Mucosa of descending colon (tissue), 3 donors: ENCODE results near the gene MTFMT. TPM values are rescaled to one million over a fixed set of nuclear protein-coding genes. Genes with fewer than 3 reads are reported as not detected.
"Not testable (repeated sequence)": the region's sequence is repeated elsewhere in the genome, so short reads cannot be mapped to it uniquely, and the experiment has no call there.

Source experiments
- ATAC-seq: fragments of 200-7000 bp; cut with Tn5 transposase; one replicate; pipeline ENCODE4 v1.9.1; 2020; ENCODE audit warnings: mild to moderate bottlenecking, moderate library complexity
- DNase-seq, 3 donors: peaks; one replicate each; pipeline ENCODE4 v3.0.0-alpha.2; 2020
- H3K36me3 ChIP-seq: fragments of 200-600 bp; one replicate; pipeline ENCODE4 v1.8.0; 2021; ENCODE audit warnings: low read depth, mild to moderate bottlenecking
- H3K4me1 ChIP-seq: fragments of 200-600 bp; one replicate; pipeline ENCODE4 v1.8.0; 2021; ENCODE audit warnings: low read depth, mild to moderate bottlenecking
- H3K4me3 ChIP-seq: fragments of 200-600 bp; one replicate; pipeline ENCODE4 v1.8.0; 2021; ENCODE audit warnings: mild to moderate bottlenecking
- H3K9me3 ChIP-seq: fragments of 200-600 bp; one replicate; pipeline ENCODE4 v1.8.0; 2021; ENCODE audit warnings: mild to moderate bottlenecking
- CTCF ChIP-seq: fragments of 200-600 bp; IDR thresholded peaks from one replicate; pipeline ENCODE4 v1.8.0; 2022; ENCODE audit warnings: antibody characterized with exemption, mild to moderate bottlenecking
- intact Hi-C, 2 donors: fragments of 100-400 bp; cut with DNase I in 1 of 2; cut with micrococcal nuclease in 1 of 2; formaldehyde crosslinking; loops; one replicate each; pipeline versions ENCODE4 v1.11.0 to v1.11.1; 2022; cut with DNase I, micrococcal nuclease
- long read RNA-seq, 2 donors: library from polyadenylated mRNA; unstranded; transcript quantifications; one replicate each; pipeline ENCODE4 v2.0.0, GENCODE V29; 2019 to 2021
- total RNA-seq, 3 donors: library from RNA; stranded (reverse); fragmentation: NEBNext Ultra II Directional in 2 of 3; extraction: Animal tissue kit (Norgen Biotek cat#: 25700) in 2 of 3; gene quantifications; one replicate each; pipeline versions ENCODE4 v1.2.1 to v1.2.4, GENCODE V29; 2021 to 2023
- donor health status: DM: no; HTN: no; CAD: no; lungs with moderate emphysema.
- donor health status: DM: no; HTN: no; CAD: no.
- donor health status: DM: no; HTN: yes; CAD: no.

Gene MTFMT
- total RNA-seq = 10 to 100 TPM; 17.5 to 24.0 (median 19.2) TPM
- long read RNA-seq, donor 1, transcript MTFMT-201 (9 exons, 2,734 nt) = major isoform, 10 of 17 reads
- long read RNA-seq, donor 1, partial matches to known transcripts = 2 of 17 reads
- long read RNA-seq, donor 1, other reads (novel, unspliced or antisense) = 4 of 17 reads
- long read RNA-seq, donor 2, transcript MTFMT-201 (9 exons, 2,734 nt) = major isoform, 13 of 22 reads
- long read RNA-seq, donor 2, partial matches to known transcripts = 3 of 22 reads
- long read RNA-seq, donor 2, other reads (novel, unspliced or antisense) = 5 of 22 reads

DNA sequence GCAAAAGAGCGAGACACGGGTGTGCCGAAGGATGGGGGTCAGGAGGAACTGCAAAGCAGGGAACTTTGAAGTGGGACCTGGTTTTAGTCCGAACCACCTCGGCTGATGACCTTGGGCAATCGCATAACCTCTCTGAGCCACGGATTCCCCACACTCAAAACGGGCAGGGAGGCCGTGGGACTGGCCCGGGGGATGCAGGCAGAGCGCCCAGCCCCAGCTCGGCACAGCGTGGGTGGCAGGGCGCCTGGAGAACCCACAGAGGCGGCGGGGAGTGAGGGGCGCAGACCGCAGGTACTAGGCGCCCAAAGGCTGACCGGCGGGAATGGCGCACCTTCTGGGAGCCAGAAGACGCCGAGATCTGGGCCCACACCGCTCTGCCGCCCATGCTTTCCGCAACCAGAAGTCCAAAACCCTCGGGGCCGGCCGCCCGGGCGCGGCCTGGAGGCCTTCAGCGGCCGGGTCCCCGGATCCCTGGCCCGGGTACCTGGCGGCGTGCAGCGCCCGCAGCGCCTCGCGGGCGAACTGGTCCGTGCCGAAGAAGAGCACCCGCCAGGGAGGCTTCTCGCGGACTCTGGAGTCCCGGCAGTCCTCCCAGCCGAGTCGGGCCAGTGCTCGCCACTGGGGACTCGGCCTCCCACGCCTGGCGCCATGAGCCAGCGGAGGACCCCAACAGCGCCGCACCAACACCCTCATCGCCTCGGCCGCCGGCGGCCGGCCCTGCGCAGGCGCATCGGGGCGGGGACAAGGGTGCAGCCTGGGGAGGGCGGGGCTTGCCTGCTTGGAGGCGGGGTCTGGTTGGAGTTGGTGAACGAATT is at the start of gene MTFMT:
Gene MTFMT (minus strand): TSS at position 719 of the 815 bp plus-strand sequence. CDS start 26 bp downstream, at position 693.
- ATAC-seq = peak; percentile 91
- Histone ChIP-seq H3K4me1 (peaks cover 18% of the 10 kb centered on the region), H3K9me3 (no peaks in the 10 kb centered on the region), H3K36me3 (peaks cover 5% of the 10 kb centered on the region), H3K4me3 (peak within 1 kb of the TSS; percentile 82)
- intact Hi-C loops = no loop called here
- peak; percentile 93 to 97 (median 97) for DNase-seq
- TF ChIP-seq CTCF = no peak

DNA sequence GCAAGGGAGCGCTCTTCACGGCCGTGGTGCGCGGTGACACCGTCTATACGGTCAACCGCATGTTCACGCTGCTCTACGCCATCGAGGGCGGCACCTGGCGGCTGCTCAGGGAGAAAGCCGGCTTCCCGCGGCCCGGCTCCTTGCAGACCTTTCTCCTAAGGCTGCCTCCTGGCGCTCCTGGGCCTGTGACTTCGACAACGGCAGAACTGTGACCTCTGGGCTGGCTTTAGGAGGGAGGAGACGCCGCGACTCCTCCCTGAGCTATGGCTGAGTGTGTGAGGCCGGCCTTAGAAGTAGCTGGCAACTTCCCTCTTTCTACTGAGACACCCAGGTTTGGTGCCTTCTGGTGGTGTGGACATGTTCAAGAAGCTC is 48.5 kb upstream of the MTFMT start:
- H3K9me3 ChIP-seq = no peaks in the 10 kb centered on the region
- intact Hi-C loops = loop anchor here in 1 of 2 donors (2.0 kb wide), 1 partner anchor 45 kb away; no protein-coding TSS in a partner anchor
- DNase-seq (peak; percentile 88 to 92 (median 90)), ATAC-seq (peak; percentile 91)
- peak; percentile 65 for TF ChIP-seq CTCF
- H3K4me1 ChIP-seq = peaks cover 17% of the 10 kb centered on the region
- no peak overlapping the region for H3K4me3 ChIP-seq
- no peaks in the 10 kb centered on the region for H3K36me3 ChIP-seq

- no peak for TF ChIP-seq CTCF
- Histone ChIP-seq H3K9me3 (no peaks in the 10 kb centered on the region), H3K4me3 (no peak overlapping the region), H3K4me1 (peaks cover 15% of the 10 kb centered on the region), H3K36me3 (no peaks in the 10 kb centered on the region)
- intact Hi-C loops = no loop called here
- no peak for DNase-seq
- ATAC-seq = no peak
Measured at GRCh38 chr15:65077291-65077980, 48.0 kb upstream of the MTFMT start.

GRCh38 chr15:65076486-65077290 is 47.2 kb upstream of the MTFMT start, which contains the start of gene KBTBD13:
Gene KBTBD13 (plus strand): TSS chr15:65076746. CDS start chr15:65076816, 70 bp downstream.
- H3K4me1 ChIP-seq = peaks cover 7% of the 10 kb centered on the region
- H3K36me3 ChIP-seq = no peaks in the 10 kb centered on the region
- DNase-seq (no peak), ATAC-seq (no peak)
- intact Hi-C loops = no loop called here
- no peak within 1 kb of the TSS for H3K4me3 ChIP-seq
- H3K9me3 ChIP-seq = no peaks in the 10 kb centered on the region
- no peak for TF ChIP-seq CTCF

GRCh38 chr15:65075607-65076395 is 46.4 kb upstream of the MTFMT start:
- H3K9me3 ChIP-seq, DNase-seq, ATAC-seq, H3K4me1 ChIP-seq, H3K4me3 ChIP-seq, intact Hi-C loops, H3K36me3 ChIP-seq: not testable (repeated sequence)

GRCh38 chr15:65074946-65075345 is 45.5 kb upstream of the MTFMT start:
- DNase-seq, H3K4me3 ChIP-seq, H3K4me1 ChIP-seq, ATAC-seq, intact Hi-C loops, H3K36me3 ChIP-seq, H3K9me3 ChIP-seq: not testable (repeated sequence)
